Loucy (cell line): ENCODE results near the gene CHDH.

Experiments used
- EZH2phosphoT487 ChIP-seq: fragments of 200-600 bp; IDR thresholded peaks from 2 replicates; pipeline ENCODE4 v1.6.1; 2018; ENCODE audit warnings: antibody characterized with exemption, mild to moderate bottlenecking, moderate library complexity, borderline replicate concordance
- TF ChIP-seq, protein P1 (sequence below): fragments of 200-600 bp; sonication (generic); conservative IDR thresholded peaks from 2 replicates; pipeline ENCODE4 v1.5.1; 2014; ENCODE audit warnings: mild to moderate bottlenecking, antibody characterized with exemption, low read length

DNA sequence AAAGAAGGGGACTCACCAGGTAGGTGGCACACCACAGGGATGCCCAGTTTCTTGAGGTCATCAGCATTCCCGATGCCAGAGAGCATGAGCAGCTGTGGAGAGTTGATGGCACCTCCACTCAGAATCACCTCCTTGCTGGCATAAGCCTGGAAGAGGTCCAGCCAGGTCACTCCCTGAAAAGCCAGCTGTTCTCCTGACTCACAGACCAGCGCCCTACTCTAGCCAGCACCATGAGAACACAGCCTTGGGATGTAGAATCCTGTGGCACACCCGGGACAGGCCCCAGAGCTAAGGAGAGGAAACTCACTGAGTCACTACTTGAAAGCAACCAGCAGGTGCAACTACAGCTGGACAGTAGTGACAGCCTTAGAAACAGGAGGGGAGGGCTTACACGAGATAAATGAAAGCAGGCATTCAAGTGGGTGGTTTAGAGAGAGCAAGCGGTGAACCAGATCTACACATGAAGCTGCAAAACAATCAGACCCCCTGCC lies 24.5 kb downstream of the CHDH start:
- TF ChIP-seq, protein P1, sequence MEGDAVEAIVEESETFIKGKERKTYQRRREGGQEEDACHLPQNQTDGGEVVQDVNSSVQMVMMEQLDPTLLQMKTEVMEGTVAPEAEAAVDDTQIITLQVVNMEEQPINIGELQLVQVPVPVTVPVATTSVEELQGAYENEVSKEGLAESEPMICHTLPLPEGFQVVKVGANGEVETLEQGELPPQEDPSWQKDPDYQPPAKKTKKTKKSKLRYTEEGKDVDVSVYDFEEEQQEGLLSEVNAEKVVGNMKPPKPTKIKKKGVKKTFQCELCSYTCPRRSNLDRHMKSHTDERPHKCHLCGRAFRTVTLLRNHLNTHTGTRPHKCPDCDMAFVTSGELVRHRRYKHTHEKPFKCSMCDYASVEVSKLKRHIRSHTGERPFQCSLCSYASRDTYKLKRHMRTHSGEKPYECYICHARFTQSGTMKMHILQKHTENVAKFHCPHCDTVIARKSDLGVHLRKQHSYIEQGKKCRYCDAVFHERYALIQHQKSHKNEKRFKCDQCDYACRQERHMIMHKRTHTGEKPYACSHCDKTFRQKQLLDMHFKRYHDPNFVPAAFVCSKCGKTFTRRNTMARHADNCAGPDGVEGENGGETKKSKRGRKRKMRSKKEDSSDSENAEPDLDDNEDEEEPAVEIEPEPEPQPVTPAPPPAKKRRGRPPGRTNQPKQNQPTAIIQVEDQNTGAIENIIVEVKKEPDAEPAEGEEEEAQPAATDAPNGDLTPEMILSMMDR = no peak
- TF ChIP-seq EZH2phosphoT487 = no peak
